ENCODE data around the gene COG7.
"Not testable (repeated sequence)": the region's sequence is repeated elsewhere in the genome, so short reads cannot be mapped to it uniquely, and the experiment has no call there.

The COG7 gene

DNA sequence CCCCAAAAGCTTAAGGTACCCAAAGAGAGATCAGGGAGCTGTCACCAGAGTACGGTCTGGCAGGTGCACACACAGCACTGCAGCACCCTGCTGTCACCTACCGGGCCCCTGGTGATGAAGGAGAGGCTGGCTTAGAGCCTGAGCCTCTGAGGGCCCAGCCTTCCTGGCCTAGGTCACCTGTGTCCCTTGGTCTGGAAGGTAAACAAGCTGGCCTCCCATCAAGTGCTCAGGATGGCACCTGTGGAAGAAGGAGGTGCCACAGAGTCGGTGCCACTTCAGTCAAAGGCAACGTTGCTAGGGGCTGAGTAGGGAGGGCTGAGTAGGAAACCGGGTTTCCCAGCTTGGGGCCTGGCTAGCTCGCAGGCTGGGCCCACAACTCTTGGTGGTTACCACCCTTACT, 70.7 kb downstream of the COG7 start:
- no peak for DNase-seq

DNA sequence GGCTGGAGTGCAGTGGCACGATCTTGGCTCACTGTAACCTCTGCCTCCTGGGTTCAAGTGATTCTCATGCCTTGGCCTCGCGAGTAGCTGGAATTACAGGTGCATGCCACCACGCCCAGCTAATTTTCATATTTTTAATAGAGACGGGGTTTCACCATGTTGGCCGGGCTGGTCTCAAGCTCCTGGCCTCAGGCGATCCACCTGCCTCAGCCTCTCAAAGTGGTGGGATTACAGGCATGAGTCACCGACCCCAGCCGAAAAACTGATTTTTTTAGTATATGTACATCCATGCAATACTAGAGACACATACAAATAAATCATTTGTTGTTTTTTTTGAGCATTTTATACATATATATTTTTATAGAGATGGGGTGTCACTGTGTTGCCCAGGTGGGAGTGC, 71.3 kb downstream of the COG7 start:
- not testable (repeated sequence) for DNase-seq

DNA sequence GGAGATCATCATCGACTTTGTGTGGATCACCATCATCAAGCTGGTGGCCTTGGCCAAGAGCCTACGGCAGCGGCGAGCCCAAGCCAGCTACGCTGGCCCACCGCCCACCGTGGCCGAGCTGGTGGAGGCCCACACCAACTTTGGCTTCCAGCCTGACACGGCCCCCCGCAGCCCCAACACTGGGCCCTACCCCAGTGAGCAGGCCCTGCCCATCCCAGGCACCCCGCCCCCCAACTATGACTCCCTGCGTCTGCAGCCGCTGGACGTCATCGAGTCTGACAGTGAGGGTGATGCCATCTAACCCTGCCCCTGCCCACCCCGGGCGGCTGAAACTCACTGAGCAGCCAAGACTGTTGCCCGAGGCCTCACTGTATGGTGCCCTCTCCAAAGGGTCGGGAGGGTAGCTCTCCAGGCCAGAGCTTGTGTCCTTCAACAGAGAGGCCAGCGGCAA, 72.5 kb downstream of the COG7 start:
- DNase-seq = no peak

DNA sequence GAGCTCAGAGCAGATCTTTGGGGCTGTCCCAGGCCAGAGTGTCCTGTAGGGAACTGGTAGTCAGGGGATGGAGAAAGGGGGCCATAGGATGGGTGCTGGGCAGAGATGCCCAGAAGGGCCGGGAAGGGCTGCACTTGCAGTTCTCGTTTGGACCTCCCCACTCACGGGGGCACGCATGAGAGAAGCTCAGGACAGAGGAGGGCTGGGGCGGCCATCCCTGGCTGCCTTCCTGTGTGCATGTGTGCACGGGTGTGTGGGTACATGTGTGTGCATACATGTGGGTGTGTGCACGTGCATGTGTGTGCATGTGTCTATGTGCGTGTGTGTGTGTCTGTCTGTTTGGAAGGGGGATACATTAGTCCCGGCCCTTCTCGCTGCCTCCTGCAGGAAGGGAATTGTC, 73.3 kb downstream of the COG7 start:
- DNase-seq = no peak

DNA sequence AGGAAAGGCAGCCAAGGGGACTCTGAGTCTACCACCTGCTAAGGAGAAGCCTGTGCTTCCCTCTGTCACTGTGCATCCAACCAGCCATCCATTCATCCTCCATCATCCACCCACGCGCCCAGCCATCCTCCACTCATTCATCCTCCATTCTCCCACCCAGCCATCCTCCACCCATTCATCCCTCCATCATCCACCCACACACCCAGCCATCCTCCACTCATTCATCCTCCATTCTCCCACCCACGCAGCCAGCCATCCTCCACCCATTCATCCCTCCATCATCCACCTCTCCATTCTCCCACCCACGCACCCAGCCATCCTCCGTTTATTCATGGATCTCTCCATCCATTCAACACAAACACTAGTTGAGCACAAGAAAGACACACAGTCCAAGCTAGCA, 74.1 kb downstream of the COG7 start:
- no peak for DNase-seq

DNA sequence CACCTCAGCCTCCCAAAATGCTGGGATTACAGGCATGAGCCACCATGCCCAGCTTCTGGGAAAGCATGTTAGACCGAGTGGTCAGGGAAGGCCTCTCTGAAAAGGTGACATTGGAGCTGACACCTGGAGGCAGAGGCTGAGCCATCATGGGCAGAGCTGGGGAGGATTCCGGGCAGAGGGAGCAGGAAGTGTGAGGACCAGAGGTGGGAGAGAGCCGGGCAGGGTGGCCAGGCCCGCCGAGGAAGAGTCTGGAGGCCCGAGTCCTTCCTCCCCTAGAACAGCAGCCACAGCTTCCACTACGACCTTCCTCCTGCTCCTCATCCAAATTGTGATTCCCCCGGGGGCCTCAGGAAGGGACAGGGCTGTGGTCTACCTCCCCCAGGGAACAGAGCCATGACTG, 74.7 kb downstream of the COG7 start:
- no peak for DNase-seq

DNA sequence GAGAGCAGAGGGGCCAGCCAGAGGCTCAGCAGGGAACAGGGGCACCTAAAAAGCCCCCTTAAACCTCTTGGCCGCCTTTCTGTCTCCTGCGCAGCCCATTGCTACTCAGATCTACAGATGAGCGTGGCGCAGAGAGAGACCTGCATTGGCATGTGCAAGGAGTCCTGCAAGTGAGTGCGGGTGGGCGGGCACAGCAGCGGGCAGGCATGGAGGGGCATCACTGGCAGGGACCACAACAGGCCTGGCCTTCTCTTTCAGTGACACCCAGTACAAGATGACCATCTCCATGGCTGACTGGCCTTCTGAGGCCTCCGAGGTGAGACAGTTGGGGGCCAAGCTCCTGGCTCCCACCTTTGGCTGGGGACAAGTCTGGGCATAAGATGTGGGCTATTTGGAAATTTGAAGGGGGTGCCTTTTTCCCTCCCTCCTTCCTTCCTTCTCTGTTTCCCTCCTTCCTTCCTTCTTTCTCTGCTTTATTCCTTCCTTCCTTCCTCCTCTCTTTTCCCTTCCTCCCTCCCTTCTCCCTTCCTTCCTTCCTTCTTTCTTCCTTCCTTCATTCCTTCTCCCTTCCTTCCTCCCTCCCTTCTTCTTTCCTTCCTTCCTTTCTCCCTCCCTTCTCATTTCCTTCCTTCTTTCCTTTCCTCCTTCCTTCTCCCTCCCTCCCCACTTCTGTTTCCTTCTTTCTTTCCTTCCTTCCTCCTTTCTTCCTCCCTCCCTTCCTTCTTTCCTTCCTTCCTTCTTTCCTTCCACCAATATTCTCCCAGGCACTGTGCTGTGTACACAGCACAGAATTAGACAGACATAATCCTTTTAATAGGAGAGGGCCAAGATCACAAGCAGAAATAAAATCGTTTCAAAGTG, 75.7 kb downstream of the COG7 start:
- DNase-seq = no peak

DNA sequence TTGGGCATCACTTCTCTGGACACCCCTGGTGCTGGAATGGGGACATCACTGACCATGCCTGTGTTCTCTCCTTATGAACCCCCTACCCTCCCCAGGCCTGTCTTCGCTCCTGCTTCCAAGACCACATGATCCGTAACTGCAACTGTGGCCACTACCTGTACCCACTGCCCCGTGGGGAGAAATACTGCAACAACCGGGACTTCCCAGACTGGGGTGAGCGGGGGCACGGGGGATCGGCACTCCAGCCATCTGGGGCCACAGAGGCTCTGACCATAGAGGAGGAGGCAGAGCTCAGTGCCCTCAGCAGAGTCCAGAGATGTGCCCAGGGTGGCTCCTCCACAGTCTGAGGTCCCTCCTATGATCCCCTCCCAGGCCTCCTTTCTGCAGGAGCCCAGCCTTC, 77.3 kb downstream of the COG7 start:
- DNase-seq = no peak

DNA sequence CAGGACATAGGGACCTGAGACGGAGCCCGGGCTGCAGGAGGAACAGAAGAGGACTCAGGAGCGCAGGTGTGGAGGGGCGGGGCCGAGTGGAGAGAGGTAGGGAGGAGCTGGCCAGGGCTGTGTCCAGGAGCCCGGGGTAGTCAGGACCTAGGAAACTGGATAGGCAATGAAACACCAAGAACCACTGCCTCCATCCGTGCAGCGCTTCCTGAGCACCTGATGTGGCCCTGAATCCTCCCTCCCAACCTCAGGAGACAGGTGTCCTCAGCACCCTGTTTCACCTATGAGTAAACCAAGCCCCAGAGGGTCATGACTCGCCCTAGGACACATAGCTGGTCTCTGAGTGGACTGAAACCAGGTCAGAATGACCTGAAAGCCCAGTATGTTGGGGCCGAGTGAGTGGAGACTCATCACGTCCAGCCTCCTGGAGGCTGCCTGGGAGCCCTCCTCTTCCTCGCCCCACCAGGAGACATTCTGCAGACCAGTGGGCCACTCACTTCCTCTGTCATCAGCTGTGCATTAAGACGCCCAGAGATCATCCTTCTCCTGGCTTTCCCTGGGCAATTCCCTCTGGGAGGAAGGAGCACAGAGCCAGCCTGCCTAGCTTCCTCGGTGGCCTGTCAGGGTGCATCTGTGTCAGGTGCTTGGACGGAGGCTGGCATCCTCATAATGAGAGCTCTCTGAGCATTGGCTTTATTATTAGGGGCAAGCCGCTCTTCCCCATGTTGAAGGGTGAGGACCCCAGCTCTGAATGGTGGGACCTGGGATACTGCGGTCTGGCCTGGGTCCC, 78.1 kb downstream of the COG7 start:
- DNase-seq = no peak

DNA sequence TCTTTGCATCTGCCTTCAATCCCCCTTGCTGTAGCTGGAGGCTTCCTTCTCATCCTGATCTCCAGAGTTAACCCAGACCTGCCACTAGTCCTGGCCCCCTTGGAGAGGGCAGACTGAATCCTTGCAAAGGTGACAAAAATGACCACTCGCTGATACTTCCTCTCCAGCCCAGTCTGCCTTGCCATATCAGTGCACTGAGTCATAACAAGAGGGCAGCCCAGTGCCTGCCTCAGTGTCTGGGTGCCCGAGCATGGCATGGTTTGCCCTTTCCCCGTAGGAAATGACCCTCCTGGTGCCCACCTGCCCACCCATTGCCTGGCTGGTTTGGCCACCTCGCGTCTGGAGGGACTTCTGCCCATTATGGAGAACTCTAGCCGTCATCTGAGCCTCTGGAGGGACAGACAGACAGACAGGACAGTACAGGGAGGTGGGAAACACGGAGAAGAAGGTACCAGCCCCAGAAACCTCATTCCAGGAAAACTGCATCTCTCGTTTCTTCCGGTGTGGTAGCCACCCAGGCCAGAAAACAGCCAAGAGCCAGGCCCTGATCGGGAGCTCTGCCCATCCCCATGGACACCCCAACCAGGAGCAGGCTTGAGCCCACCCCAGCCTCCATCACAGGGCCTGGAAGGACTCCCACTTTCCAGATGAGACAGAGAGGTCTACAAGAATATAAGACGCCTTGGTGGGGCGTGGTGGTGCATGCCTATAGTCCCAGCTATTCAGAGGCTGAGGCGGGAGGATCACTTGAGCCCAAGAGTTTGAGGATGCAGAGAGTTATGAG, 79.4 kb downstream of the COG7 start:
- DNase-seq = no peak

DNA sequence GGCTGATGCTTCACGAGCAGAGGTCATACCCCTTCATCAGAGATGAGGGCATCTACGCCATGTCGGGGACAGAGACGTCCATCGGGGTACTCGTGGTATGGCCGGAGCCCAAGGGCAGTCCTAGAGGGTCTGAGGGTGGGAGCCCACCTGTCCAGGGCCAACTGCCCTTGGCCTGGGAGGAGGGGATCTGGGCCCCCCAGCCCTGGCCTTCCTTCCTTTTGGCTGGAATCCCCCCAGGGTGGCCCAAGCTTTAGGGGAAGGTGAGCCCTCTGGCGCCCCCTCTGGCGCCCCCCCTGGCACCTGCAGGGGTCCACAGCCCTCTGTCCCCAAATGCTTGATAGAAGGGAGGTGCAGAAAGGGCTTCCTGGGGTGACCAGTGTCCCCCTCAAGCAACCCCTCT, 81.6 kb downstream of the COG7 start:
- DNase-seq = no peak

DNA sequence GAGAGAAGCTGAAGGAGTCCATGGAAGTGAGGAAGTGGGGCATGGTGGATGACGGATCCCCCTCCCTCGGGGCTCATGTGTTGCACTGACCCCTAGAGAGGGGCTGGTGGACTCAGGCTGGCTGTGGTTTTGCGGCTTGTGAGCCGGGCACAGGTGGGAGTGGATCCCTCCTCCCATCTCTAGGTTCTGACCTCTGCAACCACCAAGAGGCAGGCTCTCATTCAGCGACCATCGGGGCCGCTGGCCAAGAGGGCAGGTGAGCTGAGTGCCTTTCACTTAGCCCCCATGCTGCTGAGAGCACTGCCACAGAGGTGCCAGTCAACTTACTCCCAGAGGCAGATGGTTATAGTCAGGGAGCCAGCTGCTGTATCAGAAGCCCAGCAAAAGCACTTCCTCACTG, 83.6 kb downstream of the COG7 start:
- DNase-seq = no peak

DNA sequence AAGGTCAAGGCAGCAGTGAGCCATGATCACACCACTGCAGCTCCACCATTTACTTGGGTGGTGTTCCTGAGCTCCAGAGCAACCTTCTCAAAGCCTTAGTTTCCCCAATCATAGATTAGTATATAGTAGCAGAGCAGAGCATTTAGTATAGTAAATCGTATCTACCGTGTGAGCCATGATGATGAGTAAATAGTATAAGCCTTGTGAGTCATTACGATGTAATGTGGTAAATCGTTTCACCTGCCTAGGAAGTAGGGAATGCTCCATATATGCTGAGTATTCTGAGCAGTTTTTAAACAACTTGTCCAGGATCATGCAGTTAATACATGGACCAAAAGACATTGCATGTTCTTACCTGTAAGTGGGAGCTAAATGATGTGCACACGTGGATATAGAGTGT, 84.5 kb downstream of the COG7 start:
- no peak for DNase-seq

DNA sequence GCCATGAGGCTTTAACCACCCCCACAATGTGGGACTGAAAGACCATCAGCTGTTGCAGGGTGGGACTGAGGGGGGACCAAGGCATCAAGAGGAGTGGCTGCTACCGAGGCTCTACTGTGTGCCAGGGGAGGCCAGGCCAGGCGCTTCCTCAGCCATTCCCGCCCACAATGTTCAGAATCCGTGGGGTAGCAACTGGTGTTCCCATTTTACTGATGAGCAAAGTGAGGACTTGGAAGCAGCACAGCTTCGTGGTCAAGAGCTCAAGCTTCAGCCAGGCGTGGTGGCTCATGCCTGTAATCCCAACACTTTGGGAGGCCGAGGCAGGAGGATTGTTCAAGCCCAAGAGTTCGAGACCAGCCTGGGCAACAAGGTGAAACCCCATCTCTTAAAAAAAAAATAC, 85.0 kb downstream of the COG7 start:
- no peak for DNase-seq

DNA sequence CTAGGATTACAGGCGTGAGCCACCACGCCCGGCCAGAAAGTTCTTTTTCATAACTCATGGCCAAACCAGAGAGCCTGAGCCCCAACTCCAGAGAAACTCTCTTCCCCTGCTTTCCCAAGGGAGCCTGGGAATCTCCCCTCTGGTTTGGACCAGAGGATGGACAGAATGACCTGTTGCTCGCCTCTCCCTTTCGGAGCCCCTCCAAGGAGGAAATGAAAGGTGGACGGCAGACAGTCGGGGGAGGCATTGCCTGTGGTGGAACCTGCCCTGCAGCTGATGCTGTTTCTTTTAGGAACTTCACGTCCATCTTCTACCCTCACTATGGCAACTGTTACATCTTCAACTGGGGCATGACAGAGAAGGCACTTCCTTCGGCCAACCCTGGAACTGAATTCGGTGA, 85.4 kb downstream of the COG7 start:
- no peak for DNase-seq

DNA sequence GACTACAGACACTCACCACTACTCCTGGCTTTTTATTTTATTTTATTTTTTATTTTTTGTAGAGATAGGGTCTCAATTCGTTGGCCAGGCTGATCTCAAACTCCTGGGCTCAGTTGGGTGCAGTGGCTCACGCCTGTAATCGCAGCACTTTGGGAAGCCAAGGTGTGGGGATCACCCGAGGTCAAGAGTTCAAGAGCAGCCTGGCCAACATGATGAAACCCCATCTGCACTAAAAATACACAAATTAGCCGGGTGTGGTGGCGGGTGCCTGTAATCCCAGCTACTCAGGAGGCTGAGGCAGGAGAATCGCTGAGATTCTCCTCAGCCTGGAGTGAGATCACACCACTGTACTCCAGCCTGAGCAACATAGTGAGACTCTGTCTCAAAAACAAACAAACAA, 86.6 kb downstream of the COG7 start:
- DNase-seq = not testable (repeated sequence)

DNA sequence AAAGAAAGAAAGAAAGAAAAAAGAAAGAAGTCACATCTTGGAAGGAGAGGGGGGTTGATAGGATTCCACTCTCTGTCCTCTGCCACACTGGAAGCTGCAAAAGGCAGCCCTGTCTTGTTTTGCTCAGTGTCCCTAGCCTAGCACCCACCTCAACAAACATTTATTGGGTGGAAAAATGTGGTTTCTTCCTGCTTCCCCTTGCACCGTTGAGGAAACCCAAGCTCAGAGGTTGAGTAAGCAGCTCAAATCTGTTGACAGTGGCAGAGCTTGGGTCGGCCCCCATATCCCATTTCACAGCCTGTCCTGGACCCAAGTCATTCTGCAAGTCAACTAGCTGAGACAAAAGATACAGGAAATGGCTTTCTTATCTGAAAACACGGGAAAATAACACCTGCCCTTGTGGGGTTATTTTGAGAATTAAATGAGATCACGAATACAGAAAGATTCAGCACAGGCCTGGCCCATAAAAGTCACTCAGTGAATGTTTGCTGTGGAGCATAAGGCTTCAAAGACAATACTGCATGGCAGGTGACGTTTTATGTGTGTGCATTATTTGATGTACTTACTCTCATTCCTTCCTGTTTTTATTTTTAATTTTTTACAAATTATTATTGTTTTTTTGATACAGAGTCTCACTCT, 87.3 kb downstream of the COG7 start:
- DNase-seq = no peak

DNA sequence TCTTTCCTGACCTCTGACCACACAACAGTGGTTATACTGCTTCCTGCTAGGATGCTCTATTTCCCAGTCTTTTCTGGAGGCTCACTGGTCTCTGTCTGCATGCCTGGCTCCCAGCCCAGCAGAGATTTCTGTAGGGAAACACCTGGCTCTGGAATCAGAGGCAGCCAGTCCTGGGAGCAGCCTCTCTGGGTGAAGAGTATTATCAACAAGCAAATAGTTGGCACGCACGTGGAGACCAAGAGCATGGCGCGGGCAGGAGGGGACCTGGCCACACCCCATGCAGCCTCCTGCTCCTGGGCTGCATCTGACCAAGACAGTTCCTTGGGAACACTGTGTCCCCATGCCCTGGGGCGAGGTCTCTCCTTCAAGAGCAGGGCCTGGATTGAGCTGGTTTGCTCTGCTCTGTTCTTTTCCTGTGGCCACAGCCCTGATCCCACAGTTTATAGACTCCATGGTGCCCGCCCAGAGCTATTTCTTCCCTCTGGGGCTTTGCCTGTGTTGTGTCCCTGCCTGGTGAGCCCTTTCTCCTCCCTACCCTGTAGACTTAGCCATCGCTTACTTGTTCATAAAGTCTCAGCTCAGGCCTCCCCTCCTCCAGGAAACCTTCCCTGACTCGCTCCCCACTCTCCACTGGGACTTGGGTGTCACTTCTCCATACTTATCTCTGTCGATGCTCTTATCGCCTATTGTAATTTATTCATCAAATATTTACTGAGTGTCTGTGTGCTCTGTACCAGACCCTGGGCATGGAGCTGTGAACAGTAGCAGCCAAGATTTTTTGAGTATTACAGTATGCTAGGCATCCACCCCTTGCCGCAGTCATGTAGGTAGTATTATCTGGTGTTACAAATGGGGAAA, 90.3 kb downstream of the COG7 start:
- no peak for DNase-seq

DNA sequence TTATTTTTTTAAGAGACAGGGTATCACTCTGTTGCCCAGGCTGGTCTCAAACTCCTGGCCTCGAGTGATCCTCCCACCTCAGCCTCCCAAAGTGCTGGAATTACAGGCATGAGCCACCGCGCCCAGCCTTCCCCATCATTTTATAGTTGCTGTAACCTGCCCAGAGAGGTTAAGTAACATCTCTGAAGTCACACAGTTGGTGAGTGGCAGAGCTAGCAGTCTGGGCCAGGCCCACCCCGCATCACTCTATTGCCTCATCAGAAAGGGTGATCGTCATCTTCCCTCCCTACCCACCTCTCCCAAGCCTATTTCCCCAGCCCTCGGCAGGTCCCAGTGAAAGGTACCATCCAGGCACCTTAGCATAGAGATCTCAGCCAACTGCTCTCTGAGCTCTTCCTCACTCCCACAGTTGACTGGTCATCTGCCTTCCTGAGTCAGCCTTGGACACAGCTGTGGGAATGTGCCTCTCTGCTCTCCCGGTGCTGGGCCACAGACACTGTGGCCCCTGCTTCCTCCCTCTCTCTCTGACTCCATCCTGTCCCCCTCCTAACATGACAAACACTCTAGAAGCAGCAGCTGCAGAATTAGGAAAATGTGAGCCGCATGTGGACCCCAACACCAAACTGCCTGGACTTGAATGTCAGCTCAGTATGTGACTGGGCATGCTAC, 93.8 kb downstream of the COG7 start:
- no peak for DNase-seq

DNA sequence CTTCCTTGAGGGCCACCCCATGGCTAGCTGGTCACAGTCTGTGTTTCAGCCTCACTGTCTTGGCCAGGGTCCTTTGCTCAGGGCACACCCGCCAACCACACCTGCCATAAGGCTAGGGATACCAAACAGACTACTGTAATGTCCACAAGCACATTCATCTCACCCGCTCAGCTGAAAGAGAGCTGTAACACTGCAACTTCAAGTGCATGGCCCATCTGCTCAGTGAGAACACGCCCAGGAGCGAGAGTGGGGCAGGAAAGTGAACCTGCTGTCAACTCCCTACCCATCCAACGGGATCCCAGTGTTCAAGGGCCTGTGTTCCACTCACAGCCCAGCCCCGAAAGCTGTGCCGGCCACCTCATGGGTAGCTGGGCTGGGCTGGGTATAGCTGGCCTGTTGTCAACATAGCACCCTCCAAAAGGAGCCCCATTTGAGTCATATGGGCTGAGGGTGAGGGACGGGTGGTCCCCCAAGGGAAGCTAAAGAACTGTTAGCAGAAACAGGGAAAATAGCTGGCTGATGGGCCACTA, 95.2 kb downstream of the COG7 start:
- DNase-seq = no peak

DNA sequence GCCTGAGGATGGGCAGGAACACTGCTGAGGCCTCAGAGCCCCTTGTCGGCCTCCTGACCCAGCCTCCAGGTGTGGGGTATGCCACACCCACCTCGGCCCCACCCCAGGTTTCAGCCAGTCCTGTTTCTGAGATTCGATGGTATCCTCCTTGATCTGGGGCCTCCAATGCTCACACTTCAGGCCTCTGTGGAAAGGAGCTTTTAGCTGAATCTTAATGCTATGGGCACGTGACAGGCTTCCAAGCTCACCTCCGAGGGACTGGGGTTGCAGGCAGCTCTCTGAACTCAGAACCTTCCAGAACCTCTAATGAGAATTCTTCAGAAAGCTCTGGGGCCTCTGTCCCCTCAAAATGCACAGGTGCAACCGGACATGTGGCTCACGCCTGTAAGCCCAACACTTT, 96.0 kb downstream of the COG7 start:
- DNase-seq = no peak

Data from activated CD4-positive, CD25-positive, alpha-beta regulatory T cell treated with anti-CD3 and anti-CD28 coated beads, Interleukin-2, amount 50 U/mL, for 72 hours (primary cell).